ENCODE measurements around the gene TJP1.
A peak's percentile ranks its signal among the peaks of the same experiment; 100 is the strongest.
"Not testable (repeated sequence)": the region's sequence is repeated elsewhere in the genome, so short reads cannot be mapped to it uniquely, and the experiment has no call there.

The TJP1 gene

GRCh38 chr15:29678504-29679034, 143.7 kb downstream of the TJP1 start:
- no peak for DNase-seq

DNA sequence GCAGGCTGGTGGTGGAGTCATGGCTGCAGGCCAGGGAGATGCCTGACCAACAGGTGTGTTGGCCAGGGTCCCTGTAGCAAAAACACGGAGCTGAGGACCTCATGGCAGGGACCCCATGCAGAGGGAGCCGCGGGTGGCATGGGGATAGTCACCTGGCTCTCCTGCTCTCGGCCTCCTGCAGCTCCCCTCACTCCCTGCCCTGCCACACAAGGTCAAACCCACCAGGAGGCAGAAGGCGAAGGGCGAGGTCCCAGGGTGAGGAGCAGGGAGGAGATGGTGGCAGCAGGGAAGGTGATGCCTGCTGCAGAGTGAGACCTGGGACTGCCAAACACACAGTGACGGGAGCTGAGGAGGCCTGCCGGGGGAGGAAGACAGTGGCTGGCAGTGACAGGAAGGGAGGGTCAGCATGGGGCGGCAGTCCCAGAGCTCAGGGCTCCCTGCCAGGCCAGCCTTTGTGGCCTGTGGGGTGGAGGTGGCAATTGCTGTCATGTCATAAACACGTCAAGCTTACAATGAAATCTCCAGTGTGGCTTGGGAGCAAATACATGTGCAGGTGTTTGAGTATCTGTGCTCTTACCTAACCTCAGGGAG, 144.3 kb downstream of the TJP1 start:
- DNase-seq = no peak

- no peak for DNase-seq
Observed at GRCh38 chr15:29677455-29677854, 144.8 kb downstream of the TJP1 start.

DNA sequence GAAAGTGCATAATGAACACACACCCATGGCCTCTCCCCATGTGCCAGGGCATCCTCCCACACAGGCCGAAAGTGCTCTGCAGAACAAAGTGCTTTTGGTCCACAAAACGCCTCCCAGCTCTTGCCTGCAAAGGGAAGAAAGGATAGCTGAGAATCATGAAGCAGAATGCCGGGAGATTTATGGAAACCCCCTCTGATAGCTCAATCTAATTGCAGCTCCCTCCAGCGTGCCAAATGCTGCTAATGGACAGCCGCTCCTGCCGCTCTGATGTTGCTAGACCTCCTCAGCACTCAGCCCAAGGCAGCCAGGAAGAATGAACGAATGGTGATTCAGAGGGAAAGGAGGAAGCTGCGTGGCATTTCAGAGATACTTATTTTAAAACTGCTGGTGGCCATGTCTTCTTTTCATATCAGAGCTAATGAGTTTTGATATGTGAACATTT, 145.3 kb downstream of the TJP1 start:
- DNase-seq = no peak

GRCh38 chr15:29676374-29676960, 145.8 kb downstream of the TJP1 start:
- DNase-seq = not testable (repeated sequence)

GRCh38 chr15:29675791-29676301, 146.4 kb downstream of the TJP1 start:
- no peak for DNase-seq

DNA sequence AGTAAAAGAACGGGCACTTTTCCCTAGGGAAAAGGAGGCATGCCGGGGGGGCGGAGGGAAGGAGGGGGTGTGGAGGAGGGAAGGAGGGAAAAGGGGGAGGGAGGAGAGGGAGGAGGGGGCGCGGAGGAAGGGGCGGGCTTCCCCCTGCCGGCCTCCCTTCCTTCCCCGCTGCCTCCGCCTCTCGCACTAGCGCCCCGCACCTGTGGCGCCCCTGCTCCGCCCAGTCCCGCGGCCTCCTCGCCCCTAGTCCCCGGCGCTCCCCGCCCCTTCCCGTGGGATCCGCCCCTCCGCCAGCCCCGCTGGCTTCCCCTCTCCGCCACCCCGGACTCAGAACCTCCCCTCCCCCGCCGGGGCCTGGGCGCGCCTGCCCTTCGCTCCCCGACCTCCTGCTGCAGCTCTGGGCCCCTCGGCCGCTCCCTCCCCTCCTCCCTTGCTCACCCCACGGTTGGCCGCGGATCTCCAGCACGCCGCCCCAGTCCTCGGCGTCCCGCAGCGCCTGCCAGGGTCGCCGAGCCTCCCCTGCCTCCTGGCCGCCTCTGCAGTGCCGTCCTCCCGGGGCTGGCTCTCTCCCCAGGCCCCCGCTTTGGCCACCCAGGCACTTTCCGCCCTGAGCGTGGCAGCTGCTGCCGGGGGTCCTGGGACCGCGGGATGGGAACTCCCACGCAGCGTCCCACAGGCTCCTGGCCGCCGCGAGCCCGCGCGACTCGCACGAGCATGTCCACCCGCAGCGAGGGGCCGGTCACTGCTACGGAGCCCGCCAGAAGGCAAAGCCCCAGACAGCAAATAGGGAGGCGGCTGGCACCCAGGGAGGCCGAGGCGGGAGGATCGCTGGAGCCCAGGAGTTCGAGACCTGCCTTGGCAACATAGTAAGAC, 147.4 kb downstream of the TJP1 start:
- no peak for DNase-seq

GRCh38 chr15:29672923-29673809, 149.1 kb downstream of the TJP1 start:
- no peak for DNase-seq

- DNase-seq = no peak
Observed at GRCh38 chr15:29672446-29672845, 149.8 kb downstream of the TJP1 start.

DNA sequence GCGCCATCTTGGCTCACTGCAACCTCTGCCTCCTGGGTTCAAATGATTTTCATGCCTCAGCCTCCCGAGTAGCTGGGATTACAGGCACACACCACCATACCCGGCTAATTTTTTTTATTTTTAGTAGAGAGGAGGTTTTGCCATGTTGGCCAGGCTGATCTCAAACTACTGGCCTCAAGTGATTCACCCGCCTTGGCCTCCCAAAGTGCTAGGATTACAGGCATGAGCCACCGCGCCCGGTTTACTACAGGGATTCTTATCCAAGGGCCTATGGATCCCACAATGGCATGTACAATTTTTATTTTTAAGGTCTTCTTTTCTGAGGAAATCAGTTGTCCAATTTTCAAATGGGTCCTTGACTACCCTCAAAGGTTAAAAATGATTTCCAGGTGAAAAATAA, 150.2 kb downstream of the TJP1 start:
- not testable (repeated sequence) for DNase-seq

- no peak for DNase-seq
Observed at GRCh38 chr15:29670998-29671981, 151.0 kb downstream of the TJP1 start.

- no peak for DNase-seq
Observed at GRCh38 chr15:29670266-29670665, 152.0 kb downstream of the TJP1 start.

GRCh38 chr15:29669823-29670222, 152.4 kb downstream of the TJP1 start:
- no peak for DNase-seq

- peak; percentile 40 for DNase-seq
Observed at GRCh38 chr15:29668120-29668602, 154.1 kb downstream of the TJP1 start.

- DNase-seq = no peak
Observed at GRCh38 chr15:29666241-29666640, 156.0 kb downstream of the TJP1 start.

GRCh38 chr15:29665444-29666003, 156.7 kb downstream of the TJP1 start:
- no peak for DNase-seq

DNA sequence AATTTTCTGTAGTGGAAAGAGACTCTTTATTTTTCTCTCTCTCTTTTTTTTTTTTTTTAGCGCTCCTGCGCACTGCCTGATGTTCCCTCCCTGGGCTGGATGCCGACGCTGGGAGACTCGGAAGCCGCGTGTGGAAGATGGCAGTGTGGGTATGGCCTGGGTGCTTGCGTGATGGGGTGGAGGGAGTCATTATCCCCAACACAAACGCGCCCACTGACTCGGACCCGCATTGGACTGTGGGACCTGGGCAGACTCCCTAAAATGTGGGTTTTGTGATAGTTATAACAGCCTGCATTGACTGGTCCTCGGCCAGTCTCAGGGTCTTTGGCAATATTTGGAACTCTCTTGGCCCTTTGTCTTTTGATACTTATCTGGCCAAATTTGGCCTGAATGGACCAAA, 157.9 kb downstream of the TJP1 start:
- DNase-seq = no peak

DNA sequence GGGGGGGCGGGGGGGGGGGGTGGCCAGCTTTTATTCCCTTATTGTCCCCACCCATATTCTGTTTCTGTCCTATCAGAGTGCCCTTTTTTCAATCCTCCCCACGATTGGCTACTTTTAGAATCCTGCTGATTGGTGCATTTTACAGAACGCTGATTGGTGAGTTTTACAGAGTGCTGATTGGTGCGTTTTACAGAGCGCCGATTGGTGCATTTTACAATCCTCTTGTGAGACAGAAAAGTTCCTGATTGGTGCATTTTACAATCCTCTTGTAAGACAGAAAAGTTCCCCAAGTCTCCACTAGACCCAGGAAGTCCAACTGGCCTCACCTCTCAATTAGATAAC, 164.8 kb downstream of the TJP1 start:
- DNase-seq = not testable (repeated sequence)

DNA sequence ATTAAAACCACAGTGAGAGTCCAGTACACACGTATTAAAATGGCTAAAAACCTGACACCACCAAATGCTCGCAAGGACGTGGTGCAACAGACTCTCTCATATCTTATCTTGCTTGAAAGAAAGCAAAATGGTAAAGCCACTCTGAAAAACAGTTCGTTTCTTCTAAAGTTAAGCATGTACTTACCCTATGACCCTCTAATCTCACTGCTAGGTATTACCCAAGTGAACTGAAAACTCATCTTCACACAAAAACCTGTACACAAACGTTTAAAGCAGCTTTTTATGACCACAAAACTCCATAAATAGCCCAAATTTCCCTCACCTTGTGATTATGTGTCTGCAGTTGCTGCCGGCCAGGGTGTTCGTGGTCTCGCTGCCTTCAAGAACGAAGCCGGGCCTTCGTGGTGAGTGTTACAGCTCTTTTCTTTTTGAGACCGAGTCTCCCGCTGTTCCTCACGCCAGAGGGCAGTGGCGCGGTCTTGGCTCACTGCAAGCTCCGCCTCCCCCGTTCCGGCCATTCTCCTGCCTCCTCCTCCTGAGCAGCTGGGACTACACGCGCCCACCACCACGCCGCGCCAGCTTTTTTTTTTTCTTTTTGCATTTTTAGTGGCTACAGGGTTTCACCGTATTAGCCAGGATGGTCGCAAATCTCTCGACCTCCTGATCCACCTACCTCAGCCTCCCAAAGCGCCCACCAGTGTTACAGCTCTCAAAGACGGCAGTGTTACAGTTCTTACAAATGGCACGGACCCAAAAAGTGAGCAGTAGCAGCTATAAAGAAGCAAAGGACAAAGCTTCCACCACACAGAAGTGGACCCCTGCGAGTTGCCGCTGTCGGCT, 165.4 kb downstream of the TJP1 start:
- DNase-seq = no peak

- no peak for DNase-seq
Observed at GRCh38 chr15:29652595-29652994, 169.7 kb downstream of the TJP1 start.

Measured in suppressor macrophage treated with lipopolysaccharide for 4 hours (primary cell).